ENCODE results near the gene OR10H1. TPM values are rescaled to one million over a fixed set of nuclear protein-coding genes. Genes with fewer than 3 reads are reported as not detected.
"Not testable (repeated sequence)": the region's sequence is repeated elsewhere in the genome, so short reads cannot be mapped to it uniquely, and the experiment has no call there.

The OR10H1 gene
- total RNA-seq, 4 donors from 2014 or later, result not detected

DNA sequence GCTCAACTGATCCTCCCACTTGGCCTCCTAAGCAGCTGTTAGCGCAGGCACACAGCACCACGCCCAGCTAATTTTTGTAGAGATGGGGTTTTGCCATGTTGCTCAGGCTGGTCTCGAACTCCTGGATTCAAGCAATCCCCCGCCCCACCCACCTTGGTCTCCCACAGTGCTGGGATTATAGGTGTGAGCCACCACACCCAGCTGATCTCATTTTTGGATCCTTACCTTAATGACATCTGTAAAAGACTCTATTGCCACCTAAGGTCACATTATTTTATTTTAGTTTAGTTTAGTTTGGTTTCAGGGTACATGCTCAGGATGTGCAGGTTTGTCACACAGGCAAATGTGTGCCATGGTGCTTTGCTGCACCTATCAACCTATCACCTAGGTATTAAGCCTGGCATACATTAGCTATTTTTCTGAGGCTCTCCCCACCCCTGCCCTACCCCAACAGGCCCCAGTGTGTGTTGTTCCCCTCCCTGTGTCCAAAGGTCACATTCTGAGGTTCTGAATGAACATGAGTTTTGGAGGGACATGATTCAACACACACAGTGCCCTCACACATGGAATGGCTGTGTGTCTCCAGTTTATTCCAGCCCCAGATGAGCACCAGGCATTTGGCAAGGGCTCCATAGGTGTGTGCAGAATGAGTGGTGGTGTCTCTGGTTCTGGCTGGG is 26.7 kb downstream of the OR10H1 start:
- Histone ChIP-seq H3K4me3 (no peak overlapping the region), H3K27ac (peak overlapping the region in 1 of 4 donors; percentile 49), H3K9me3 (no peaks in the 10 kb centered on the region), H3K27me3 (no peaks in the 10 kb centered on the region), H3K36me3 (no peaks in the 10 kb centered on the region), H3K4me1 (peaks cover 0 to 8% (median 0%) of the 10 kb centered on the region in 4 donors)
- DNase-seq, result no peak
- TF ChIP-seq, protein P1, sequence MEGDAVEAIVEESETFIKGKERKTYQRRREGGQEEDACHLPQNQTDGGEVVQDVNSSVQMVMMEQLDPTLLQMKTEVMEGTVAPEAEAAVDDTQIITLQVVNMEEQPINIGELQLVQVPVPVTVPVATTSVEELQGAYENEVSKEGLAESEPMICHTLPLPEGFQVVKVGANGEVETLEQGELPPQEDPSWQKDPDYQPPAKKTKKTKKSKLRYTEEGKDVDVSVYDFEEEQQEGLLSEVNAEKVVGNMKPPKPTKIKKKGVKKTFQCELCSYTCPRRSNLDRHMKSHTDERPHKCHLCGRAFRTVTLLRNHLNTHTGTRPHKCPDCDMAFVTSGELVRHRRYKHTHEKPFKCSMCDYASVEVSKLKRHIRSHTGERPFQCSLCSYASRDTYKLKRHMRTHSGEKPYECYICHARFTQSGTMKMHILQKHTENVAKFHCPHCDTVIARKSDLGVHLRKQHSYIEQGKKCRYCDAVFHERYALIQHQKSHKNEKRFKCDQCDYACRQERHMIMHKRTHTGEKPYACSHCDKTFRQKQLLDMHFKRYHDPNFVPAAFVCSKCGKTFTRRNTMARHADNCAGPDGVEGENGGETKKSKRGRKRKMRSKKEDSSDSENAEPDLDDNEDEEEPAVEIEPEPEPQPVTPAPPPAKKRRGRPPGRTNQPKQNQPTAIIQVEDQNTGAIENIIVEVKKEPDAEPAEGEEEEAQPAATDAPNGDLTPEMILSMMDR (IDR thresholded peaks at IDR 0.05), result no peak
- no peak for TF ChIP-seq POLR2A (IDR thresholded peaks at IDR 0.05)

- no peak for DNase-seq
- H3K27ac ChIP-seq, result peak within 1 kb of the TSS in 1 of 4 donors; percentile 49
- H3K4me1 ChIP-seq, result peaks cover 0 to 8% (median 0%) of the 10 kb centered on the region in 4 donors
- H3K9me3 ChIP-seq, result no peaks in the 10 kb centered on the region
- H3K4me3 ChIP-seq, result no peak within 1 kb of the TSS
- no peaks in the 10 kb centered on the region for H3K27me3 ChIP-seq
- TF ChIP-seq, protein P1 (IDR thresholded peaks at IDR 0.05), result no peak
- no peak for TF ChIP-seq POLR2A (IDR thresholded peaks at IDR 0.05)
- no peaks in the 10 kb centered on the region for H3K36me3 ChIP-seq
Measured at GRCh38 chr19:15787611-15788155, 27.8 kb downstream of the OR10H1 start, which contains the start of gene OR10H5. Gene OR10H5 (plus strand): TSS chr19:15787661. CDS start chr19:15794049, 6,388 bp downstream.

- H3K9me3 ChIP-seq, H3K4me3 ChIP-seq, H3K27me3 ChIP-seq, H3K27ac ChIP-seq, DNase-seq, H3K4me1 ChIP-seq, H3K36me3 ChIP-seq: not testable (repeated sequence)
Measured at GRCh38 chr19:15782896-15783295, 32.6 kb downstream of the OR10H1 start.

GRCh38 chr19:15782211-15782610 is 33.3 kb downstream of the OR10H1 start:
- H3K27me3 ChIP-seq, result no peaks in the 10 kb centered on the region
- H3K4me1 ChIP-seq, result peaks cover 0 to 9% (median 0%) of the 10 kb centered on the region in 4 donors
- H3K36me3 ChIP-seq, result no peaks in the 10 kb centered on the region
- DNase-seq, result no peak
- no peak overlapping the region for H3K27ac ChIP-seq
- no peak overlapping the region for H3K4me3 ChIP-seq
- no peaks in the 10 kb centered on the region for H3K9me3 ChIP-seq
- no peak for TF ChIP-seq POLR2A (IDR thresholded peaks at IDR 0.05)
- TF ChIP-seq, protein P1 (IDR thresholded peaks at IDR 0.05), result no peak

DNA sequence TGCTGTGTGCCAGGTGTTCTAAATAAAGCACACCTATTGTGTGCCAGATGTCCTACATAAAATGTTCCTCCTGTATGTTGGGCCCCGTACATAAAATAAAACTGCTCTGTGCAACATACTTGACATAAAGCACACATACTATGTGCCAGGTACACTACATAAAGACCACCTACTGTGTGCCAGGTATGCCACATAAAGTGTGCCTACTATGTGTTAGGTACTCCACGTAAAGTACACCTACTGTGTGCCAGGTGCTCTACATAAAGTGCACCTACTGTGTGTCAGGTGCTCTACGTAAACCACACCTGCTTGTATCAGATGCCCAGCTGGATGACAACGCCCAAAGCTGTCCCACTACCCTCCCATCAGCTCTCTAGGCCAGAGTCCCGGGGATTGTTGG is 33.8 kb downstream of the OR10H1 start:
- DNase-seq, result no peak
- H3K4me1 ChIP-seq, result peaks cover 0 to 9% (median 0%) of the 10 kb centered on the region in 4 donors
- H3K27ac ChIP-seq, result no peak overlapping the region
- no peaks in the 10 kb centered on the region for H3K36me3 ChIP-seq
- no peak for TF ChIP-seq POLR2A (IDR thresholded peaks at IDR 0.05)
- no peaks in the 10 kb centered on the region for H3K9me3 ChIP-seq
- H3K4me3 ChIP-seq, result no peak overlapping the region
- no peaks in the 10 kb centered on the region for H3K27me3 ChIP-seq

GRCh38 chr19:15780610-15781418 is 34.6 kb downstream of the OR10H1 start:
- H3K27ac ChIP-seq, result peak overlapping the region; percentile 17 to 70 (median 54)
- H3K27me3 ChIP-seq, result no peaks in the 10 kb centered on the region
- H3K4me1 ChIP-seq, result peaks cover 0 to 9% (median 0%) of the 10 kb centered on the region in 4 donors
- no peak for TF ChIP-seq POLR2A (IDR thresholded peaks at IDR 0.05)
- TF ChIP-seq, protein P1 (IDR thresholded peaks at IDR 0.05), result no peak
- H3K36me3 ChIP-seq, result no peaks in the 10 kb centered on the region
- H3K9me3 ChIP-seq, result no peaks in the 10 kb centered on the region
- no peak overlapping the region for H3K4me3 ChIP-seq
- DNase-seq, result peak in 1 of 3 donors; percentile 49
